GM23338 (cell line): ENCODE results near the gene MICALL1.
A peak's percentile ranks its signal among the peaks of the same experiment; 100 is the strongest.

ENCODE experiments used
- CREB1 ChIP-seq: fragments of 250-450 bp; sonication (Bioruptor Pico); IDR thresholded peaks from 2 replicates; pipeline ENCODE4 v1.5.0; 2020; ENCODE audit warnings: low read depth, mild to moderate bottlenecking, moderate library complexity
- CTCF ChIP-seq, 2 experiments: fragments of 200-600 bp in 1 of 2; sonication (generic) in 1 of 2; conservative IDR thresholded peaks; 2 replicates each; pipeline versions ENCODE4 v1.5.1 to v1.6.1; 2016 to 2017; ENCODE audit warnings: antibody characterized with exemption in 2 of 2, low read depth in 2 of 2, mild to moderate bottlenecking in 2 of 2, moderate library complexity in 1 of 2
- ETS1 ChIP-seq: IDR thresholded peaks from 2 replicates; pipeline ENCODE4 v1.6.1; 2016; ENCODE audit warnings: antibody characterized with exemption
- EZH2 ChIP-seq: fragments of 200-600 bp; sonication (generic); IDR thresholded peaks from one replicate; pipeline ENCODE4 v1.8.0; 2017; ENCODE audit warnings: antibody characterized with exemption, mild to moderate bottlenecking, low read depth; ENCODE audit not compliant: unreplicated experiment
- POLR2AphosphoS5 ChIP-seq: IDR thresholded peaks from 2 replicates; pipeline ENCODE4 v1.6.1; 2016; ENCODE audit warnings: antibody characterized with exemption, low read depth
- STAT1 ChIP-seq: IDR thresholded peaks from one replicate; pipeline ENCODE4 v1.6.1; 2016; ENCODE audit warnings: antibody characterized with exemption; ENCODE audit not compliant: unreplicated experiment

DNA sequence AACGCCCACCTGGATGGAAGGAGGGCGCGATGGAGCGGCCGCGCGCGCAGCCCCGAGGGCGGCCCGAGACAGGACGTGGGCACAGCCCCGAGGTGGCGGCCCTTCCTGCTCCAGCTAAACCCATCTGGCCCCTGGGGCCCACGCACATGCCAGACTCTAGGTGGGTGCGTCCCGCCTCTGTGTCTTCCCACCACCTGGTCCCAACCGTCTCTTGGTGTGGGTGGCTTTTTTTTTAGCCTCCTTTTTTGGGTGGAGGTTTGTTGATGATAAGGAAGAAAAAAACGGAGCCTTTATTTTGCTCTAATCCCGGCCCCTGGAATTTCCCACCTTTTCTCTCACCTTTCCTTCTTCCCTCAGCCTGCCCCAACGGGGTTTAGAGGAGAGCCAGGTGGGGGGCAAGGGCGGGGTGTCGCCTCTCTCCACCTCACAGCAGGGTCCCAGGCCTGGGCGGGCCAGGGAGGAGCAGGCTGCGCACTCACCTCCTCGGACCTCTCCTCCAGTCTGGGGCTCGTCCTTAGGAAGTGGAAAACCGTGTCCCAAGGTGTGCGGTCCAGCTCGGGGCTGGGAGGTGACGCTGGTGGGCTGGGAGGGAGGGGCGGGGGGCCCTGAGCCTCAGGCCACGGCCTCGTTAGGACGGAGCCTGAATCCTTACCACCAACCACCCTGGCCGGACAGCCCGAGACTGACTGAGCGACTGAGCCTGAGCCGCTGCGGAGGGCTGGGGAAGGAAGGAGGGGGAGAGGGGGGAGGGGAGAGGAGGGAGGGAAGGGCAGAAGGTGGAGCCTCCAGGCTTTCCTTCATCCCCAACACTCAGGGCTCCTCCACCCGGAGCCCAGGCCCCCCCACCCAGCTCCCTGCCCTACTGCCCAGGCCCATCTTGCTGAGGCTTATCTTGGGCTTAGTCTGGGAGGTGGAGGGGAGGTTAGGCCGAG lies 78.0 kb downstream of the MICALL1 start, which contains the start of gene SOX10:
- TF ChIP-seq CTCF (conservative IDR thresholded peaks at IDR 0.05; ENCODE audit: low read depth in 2 of 2) = no peak
- peak; percentile 73 for TF ChIP-seq POLR2AphosphoS5
- TF ChIP-seq ETS1 = no peak
- no peak for TF ChIP-seq CREB1 (CRISPR knock-in tag)
- no peak for TF ChIP-seq EZH2
- TF ChIP-seq STAT1 = no peak
